T1000 (cell line): ENCODE results near the gene LPAR3.
"Not testable (repeated sequence)": the region's sequence is repeated elsewhere in the genome, so short reads cannot be mapped to it uniquely, and the experiment has no call there.

ENCODE experiments used
- DNase-seq: peaks from one replicate; lab custom pipeline; 2025; ENCODE audit warnings: mixed read lengths; lab: John Stamatoyannopoulos, UW

The LPAR3 gene

GRCh38 chr1:84892705-84893618 lies at the start of gene LPAR3:
Gene LPAR3, minus strand, starts transcription at chr1:84893206. Its CDS starts 27,086 bp downstream, at chr1:84866120.
- no peak for DNase-seq

DNA sequence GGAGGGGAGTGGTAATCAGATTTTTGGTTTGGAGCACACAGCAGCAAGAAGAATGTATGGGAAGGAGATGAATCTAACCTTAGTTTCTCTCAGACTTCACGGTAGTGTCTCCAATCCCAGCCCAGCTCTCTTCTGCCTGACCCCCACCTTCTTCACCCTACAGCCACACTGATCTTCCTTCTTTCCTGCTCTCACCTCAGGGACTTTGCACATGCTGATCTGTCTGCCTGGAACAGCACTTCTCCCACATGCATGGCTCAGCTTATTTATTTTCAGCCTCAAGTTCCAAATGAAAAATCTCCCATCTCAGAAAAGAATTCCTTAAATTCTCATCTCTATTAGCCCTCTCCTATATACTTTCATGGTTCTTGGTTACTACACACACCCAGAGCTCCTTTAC lies 48.8 kb upstream of the LPAR3 start:
- DNase-seq: no peak

DNA sequence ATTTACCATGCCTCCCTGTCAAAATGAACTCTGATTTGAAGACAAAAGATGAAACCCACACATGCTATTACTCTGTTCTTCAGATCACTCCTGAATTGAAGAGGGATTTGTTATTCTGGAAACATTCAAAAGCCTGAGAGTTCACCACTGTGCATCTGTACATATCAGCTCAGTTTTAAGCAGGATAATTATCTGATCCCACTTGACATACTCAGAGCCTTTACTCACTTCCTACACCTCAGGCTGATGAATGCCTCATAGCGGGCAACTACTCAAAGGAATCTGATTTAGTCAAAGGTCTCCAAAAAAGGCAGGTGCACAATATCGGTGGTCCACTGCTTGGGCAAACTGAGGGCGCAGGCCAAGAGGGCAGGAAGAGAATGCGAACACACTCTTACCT lies 47.5 kb upstream of the LPAR3 start:
- DNase-seq: no peak

DNA sequence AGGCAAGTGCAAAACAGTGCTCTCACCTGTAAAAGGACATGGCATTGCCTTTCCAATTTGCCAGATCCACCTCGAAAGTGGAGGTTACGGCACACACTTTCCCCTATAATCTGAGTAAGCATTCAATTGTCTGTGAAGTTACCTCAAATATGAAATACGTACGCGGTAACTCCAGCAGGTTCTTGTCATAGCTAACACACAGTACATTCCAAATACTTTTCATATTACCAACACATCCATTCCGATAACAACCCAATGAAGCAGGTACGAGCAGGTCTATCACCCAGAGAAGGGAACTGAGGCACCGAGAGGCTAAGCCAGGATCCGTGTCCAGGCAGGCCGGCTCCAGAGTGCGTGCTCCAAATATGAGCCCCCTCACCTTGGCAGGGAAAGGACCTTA lies 46.8 kb upstream of the LPAR3 start:
- no peak for DNase-seq

GRCh38 chr1:84939151-84939550 lies 46.1 kb upstream of the LPAR3 start:
- no peak for DNase-seq

- DNase-seq: peak; percentile 14
These were observed 43.3 kb upstream of the LPAR3 start for GRCh38 chr1:84936116-84936810.

- DNase-seq: no peak
These were observed 40.1 kb upstream of the LPAR3 start for GRCh38 chr1:84933011-84933611.

- DNase-seq: no peak
These were observed 37.8 kb upstream of the LPAR3 start for GRCh38 chr1:84930831-84931230.

DNA sequence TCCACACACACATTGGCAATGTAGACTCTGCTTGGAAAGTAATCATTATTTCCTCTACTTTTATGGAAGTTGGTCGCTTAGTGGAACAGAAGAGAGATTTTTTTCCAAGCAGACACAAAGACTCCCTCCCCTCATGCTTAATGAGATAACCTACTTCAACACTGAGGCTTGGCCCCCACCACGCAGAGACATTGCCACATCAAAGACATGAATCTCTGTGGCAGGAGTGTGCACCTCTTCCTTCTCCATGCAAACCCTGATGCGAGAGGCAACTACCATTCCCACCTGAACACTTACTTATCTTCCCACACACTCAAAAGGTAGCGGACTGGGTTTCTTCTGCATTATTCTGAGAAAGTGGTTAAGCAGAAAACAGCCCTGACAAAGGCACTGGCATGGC lies 37.3 kb upstream of the LPAR3 start:
- no peak for DNase-seq

GRCh38 chr1:84929581-84929980 lies 36.6 kb upstream of the LPAR3 start:
- DNase-seq: no peak

GRCh38 chr1:84928979-84929378 lies 36.0 kb upstream of the LPAR3 start:
- DNase-seq: no peak

DNA sequence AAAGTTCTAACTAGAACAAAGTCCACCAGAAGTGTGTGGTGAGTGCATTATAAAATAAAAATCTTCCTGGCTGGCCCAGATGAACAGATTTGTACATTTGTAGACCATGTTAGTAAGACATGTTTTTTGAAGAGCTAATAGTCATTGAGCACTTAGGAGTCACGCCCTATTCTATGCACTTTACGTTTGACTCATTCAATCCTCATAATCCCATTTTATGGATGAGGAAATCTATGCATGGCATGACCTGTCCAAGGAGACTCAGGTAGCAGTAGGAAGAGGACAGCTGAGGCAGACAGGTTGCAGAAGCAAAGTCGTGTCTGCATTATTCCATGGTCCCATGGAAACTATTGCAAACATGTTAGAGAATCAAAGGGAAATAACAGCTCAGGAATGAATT lies 30.3 kb upstream of the LPAR3 start:
- no peak for DNase-seq

GRCh38 chr1:84920159-84920558 lies 27.2 kb upstream of the LPAR3 start:
- no peak for DNase-seq

DNA sequence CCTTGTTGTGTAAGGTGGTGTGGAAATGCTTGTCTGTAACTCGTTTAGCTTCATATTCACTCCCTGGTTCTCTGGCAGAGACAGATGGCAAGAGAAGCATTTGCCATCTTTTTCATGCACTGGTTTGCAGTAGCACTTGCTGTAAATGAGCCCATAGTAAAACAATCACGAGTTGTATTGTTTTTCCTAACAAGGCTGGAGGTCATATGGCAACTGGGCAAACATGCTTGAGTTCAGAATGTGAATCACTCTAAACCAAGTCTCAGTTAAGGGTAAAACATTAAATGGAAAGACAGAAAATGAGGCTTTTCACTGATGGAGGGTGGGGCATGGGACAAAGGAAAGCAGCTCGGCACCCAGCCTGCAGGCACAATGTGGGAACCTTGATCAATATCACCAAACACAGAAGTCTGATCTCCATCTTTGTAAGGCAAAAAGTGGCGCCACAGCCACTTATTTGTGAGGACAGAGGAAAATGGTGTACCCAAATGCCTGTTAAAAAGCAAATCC lies 26.5 kb upstream of the LPAR3 start:
- no peak for DNase-seq

- DNase-seq: no peak
These were observed 25.8 kb upstream of the LPAR3 start for GRCh38 chr1:84918726-84919336.

DNA sequence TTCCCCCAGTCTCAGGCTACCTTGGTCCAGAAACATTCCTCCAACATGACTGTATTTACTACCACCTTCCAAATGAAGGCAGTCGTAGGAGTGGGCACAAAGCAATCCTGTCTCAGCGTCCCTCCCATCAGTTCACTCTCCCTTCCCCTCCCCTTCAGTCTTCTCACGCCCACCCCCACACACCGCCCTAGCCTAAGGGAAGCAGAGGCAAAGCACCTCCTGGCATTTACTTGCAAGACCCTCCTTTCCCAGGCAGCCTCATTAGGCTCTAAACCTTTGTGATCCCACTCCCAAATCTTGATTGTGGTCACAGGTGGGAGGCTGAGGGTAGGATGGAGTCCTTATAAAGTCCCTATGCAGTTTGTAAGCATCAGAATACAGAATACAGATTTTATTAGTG lies 23.9 kb upstream of the LPAR3 start:
- no peak for DNase-seq

GRCh38 chr1:84913555-84913892 lies 20.5 kb upstream of the LPAR3 start:
- no peak for DNase-seq

DNA sequence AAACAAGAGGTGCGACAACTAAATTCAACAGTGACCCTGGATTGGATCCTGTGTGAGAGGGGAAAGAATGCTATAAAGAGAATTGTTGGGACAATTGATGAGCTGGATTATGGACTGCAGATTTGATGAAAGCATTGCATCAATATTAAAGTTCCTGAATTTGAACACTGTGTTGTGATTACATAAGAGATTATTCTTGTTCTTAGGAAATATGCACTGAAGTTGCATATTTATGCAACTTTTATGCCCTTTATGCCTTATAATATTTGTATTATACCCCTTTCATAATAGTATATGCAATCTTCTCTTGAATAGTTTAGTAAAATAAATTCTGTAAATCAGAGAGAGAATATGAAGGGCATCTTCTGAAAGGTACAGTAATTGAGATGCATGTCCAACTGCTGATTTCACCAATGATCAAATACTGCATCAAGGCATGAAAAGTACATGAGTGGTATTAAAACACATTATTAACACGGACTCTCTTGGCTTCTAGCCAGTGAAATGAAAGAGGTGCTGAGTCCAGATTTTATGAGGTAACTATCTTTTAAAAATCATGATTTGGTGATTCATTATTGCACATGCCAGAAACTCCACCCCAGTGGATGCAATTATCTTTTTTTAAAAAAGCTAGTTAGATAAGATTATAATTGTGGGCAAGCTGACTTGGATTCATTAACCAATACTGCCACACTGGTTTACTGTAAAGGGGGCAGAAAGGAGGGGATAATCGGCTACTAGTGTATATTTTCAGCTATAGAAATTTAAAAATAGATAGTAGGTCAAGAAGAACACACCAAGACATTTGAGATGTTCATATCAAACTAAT lies 19.9 kb upstream of the LPAR3 start:
- DNase-seq: no peak

- not testable (repeated sequence) for DNase-seq
These were observed 15.9 kb upstream of the LPAR3 start for GRCh38 chr1:84908746-84909464.

DNA sequence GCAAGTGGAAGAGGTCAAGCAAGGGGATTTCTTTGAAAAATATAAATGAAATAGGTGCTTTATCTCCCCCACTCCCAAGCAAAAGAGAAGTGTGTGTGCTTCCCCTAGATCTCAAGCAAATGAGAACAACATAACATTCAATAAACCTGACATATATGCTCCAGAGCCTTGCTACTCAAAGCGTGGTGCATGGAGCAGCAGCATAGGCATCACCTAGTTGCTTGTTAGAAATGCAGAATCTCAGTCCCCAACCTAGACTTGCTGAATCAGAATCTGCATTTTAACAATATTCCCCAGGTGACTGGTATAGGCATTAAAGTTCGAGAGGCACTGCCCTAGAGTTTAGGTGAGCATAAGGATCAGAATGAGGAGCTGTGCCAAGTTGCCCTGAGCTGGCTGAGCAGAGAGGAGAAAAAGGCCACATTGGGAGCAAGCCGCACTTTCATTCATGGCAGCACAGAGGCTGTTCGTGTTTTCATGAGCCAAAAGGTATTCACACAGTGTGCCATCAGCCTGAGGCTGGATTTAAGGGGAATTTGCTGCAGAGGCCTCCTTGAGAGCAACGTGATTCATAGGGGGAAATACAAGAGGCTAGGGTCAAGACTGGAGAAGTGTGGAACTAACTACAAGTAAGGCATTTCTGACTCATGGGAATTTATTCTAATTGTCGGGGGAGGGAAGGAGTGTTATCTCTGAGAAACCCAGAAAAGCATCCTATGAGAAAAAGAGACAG lies 14.3 kb upstream of the LPAR3 start:
- DNase-seq: peak; percentile 7
